ENCODE results near the gene ARHGAP6. TPM values are rescaled to one million over a fixed set of nuclear protein-coding genes. Genes with fewer than 3 reads are reported as not detected.
A peak's percentile ranks its signal among the peaks of the same experiment; 100 is the strongest.

ARHGAP6 gene
- total and polyA plus RNA-seq, 2 donors from 2014 or later: 6.0 to 20.4 TPM

DNA sequence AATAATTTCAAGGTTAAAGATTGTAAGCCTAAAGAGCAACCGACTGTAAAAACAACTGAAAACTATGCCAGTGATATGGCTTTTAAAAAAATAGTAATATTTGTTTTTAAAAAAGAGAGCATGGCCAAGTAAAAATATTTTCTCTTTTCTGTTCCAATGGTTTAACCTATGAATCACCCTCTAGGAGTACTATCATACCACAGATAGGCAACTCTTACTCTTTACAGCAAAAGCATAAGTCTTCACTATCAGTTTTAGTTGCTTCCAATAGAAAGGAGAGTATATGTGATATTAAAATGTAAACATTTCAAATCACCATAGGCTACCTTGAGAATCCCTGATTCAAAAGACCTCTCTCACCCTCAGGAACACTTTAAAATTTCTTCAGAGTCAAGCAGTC lies 269.9 kb downstream of the ARHGAP6 start:
- no peak overlapping the region for H3K27ac ChIP-seq (ENCODE audit: low read depth in 2 of 2, low read length in 2 of 2)
- no peaks in the 10 kb centered on the region for H3K36me3 ChIP-seq (ENCODE audit: control insufficient read depth in 2 of 3, insufficient read depth in 3 of 3, low read length in 3 of 3)
- intact Hi-C loops (cut with DNase I): no loop called here
- no peaks in the 10 kb centered on the region for H3K4me1 ChIP-seq (ENCODE audit: control insufficient read depth in 2 of 3, insufficient read depth in 2 of 3, low read depth in 1 of 3, low read length in 3 of 3)
- H3K4me3 ChIP-seq (ENCODE audit: low read length in 3 of 3): no peak overlapping the region
- H3K9ac ChIP-seq (ENCODE audit: low read length in 3 of 3): no peak overlapping the region
- H3K27me3 ChIP-seq (ENCODE audit: control insufficient read depth, insufficient read depth, low read length): no peaks in the 10 kb centered on the region
- DNase-seq: no peak
- H3K9me3 ChIP-seq (ENCODE audit: control insufficient read depth in 2 of 3, insufficient read depth in 1 of 3, low read length in 3 of 3): no peaks in the 10 kb centered on the region
- no peak for FAIRE-seq
- TF ChIP-seq, protein P1, sequence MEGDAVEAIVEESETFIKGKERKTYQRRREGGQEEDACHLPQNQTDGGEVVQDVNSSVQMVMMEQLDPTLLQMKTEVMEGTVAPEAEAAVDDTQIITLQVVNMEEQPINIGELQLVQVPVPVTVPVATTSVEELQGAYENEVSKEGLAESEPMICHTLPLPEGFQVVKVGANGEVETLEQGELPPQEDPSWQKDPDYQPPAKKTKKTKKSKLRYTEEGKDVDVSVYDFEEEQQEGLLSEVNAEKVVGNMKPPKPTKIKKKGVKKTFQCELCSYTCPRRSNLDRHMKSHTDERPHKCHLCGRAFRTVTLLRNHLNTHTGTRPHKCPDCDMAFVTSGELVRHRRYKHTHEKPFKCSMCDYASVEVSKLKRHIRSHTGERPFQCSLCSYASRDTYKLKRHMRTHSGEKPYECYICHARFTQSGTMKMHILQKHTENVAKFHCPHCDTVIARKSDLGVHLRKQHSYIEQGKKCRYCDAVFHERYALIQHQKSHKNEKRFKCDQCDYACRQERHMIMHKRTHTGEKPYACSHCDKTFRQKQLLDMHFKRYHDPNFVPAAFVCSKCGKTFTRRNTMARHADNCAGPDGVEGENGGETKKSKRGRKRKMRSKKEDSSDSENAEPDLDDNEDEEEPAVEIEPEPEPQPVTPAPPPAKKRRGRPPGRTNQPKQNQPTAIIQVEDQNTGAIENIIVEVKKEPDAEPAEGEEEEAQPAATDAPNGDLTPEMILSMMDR (IDR thresholded peaks at IDR 0.05; ENCODE audit: borderline replicate concordance, extremely low read depth, insufficient read depth): no peak

GRCh38 chrX:11393949-11394654 lies 271.6 kb downstream of the ARHGAP6 start:
- Histone ChIP-seq H3K27me3 (ENCODE audit: control insufficient read depth, insufficient read depth, low read length) (no peaks in the 10 kb centered on the region), H3K4me3 (ENCODE audit: low read length in 3 of 3) (no peak overlapping the region), H3K9ac (ENCODE audit: low read length in 3 of 3) (no peak overlapping the region), H3K36me3 (ENCODE audit: control insufficient read depth in 2 of 3, insufficient read depth in 3 of 3, low read length in 3 of 3) (no peaks in the 10 kb centered on the region), H3K9me3 (ENCODE audit: control insufficient read depth in 2 of 3, insufficient read depth in 1 of 3, low read length in 3 of 3) (no peaks in the 10 kb centered on the region), H3K4me1 (ENCODE audit: control insufficient read depth in 2 of 3, insufficient read depth in 2 of 3, low read depth in 1 of 3, low read length in 3 of 3) (no peaks in the 10 kb centered on the region), H3K27ac (ENCODE audit: low read depth in 2 of 2, low read length in 2 of 2) (no peak overlapping the region)
- TF ChIP-seq, protein P1 (IDR thresholded peaks at IDR 0.05; ENCODE audit: borderline replicate concordance, extremely low read depth, insufficient read depth): no peak
- DNase-seq (no peak), FAIRE-seq (peak; percentile 89)
- intact Hi-C loops (cut with DNase I): no loop called here

DNA sequence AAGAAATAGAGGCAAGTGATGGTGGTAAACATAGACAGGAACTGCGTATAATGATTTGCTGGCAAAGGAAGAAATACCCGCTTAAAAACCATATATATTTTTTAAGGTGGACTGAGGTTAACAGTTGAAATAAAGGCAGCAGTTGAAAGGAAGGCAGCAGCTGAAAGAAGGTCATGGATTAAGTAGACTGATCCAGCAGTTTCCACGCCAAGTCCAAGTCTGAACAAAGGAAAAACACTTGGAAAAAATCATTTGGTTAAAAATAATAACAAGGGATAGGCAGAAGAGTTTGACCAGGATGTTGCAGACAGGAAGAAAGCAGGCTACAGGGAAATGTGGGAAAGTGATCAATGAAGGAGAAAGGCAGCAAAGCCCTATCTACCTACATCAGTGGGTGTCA lies 278.9 kb downstream of the ARHGAP6 start:
- H3K27me3 ChIP-seq (ENCODE audit: control insufficient read depth, insufficient read depth, low read length): no peaks in the 10 kb centered on the region
- intact Hi-C loops (cut with DNase I): no loop called here
- DNase-seq (no peak), FAIRE-seq (no peak)
- TF ChIP-seq, protein P1 (IDR thresholded peaks at IDR 0.05; ENCODE audit: borderline replicate concordance, extremely low read depth, insufficient read depth): no peak
- no peak overlapping the region for H3K9ac ChIP-seq (ENCODE audit: low read length in 3 of 3)
- no peak overlapping the region for H3K27ac ChIP-seq (ENCODE audit: low read depth in 2 of 2, low read length in 2 of 2)
- no peaks in the 10 kb centered on the region for H3K36me3 ChIP-seq (ENCODE audit: control insufficient read depth in 2 of 3, insufficient read depth in 3 of 3, low read length in 3 of 3)
- H3K4me3 ChIP-seq (ENCODE audit: low read length in 3 of 3): no peak overlapping the region
- H3K4me1 ChIP-seq (ENCODE audit: control insufficient read depth in 2 of 3, insufficient read depth in 2 of 3, low read depth in 1 of 3, low read length in 3 of 3): peaks cover 0 to 4% (median 0%) of the 10 kb centered on the region in 3 donors
- H3K9me3 ChIP-seq (ENCODE audit: control insufficient read depth in 2 of 3, insufficient read depth in 1 of 3, low read length in 3 of 3): no peaks in the 10 kb centered on the region

All from kidney (tissue), 14 donors.